Neural cell (in vitro differentiated cells): Measurements from ENCODE around the gene ITPK1. TPM values are rescaled to one million over a fixed set of nuclear protein-coding genes. Genes with fewer than 3 reads are reported as not detected.

Experiments
- H2AFZ ChIP-seq: fragments of 200-600, 300-800 bp; sonication (generic), shearing (Covaris generic); 2 replicates; pipeline ENCODE4 v1.6.0; 2014; ENCODE audit warnings: low read depth, mild to moderate bottlenecking, antibody characterized with exemption, low read length, moderate library complexity
- H3F3A ChIP-seq: fragments of 200-600 bp; shearing (Covaris generic); 2 replicates; pipeline ENCODE4 v1.6.1; 2016; ENCODE audit warnings: mild to moderate bottlenecking, moderate library complexity, mixed read lengths, antibody characterized with exemption, low read length; ENCODE audit not compliant: insufficient read depth, poor library complexity, severe bottlenecking
- H3K27ac ChIP-seq: fragments of 200-600, 300-800 bp; sonication (generic), shearing (Covaris generic); 2 replicates; pipeline ENCODE4 v1.5.1; 2014; ENCODE audit warnings: mild to moderate bottlenecking, low read length, moderate library complexity
- H3K27me3 ChIP-seq: fragments of 300-800, 200-600 bp; sonication (generic), shearing (Covaris generic); 2 replicates; pipeline ENCODE4 v1.6.0; 2014; ENCODE audit warnings: mild to moderate bottlenecking, low read depth, low read length, moderate library complexity; ENCODE audit not compliant: insufficient read depth
- H3K36me3 ChIP-seq: fragments of 300-800, 200-600 bp; sonication (generic), shearing (Covaris generic); 2 replicates; pipeline ENCODE4 v1.5.1; 2014; ENCODE audit warnings: mild to moderate bottlenecking, antibody characterized with exemption, low read length, moderate library complexity; ENCODE audit not compliant: insufficient read depth
- H3K4me2 ChIP-seq: fragments of 300-800, 200-600 bp; sonication (generic), shearing (Covaris generic); 2 replicates; pipeline ENCODE4 v1.6.0; 2014; ENCODE audit warnings: mild to moderate bottlenecking, low read length
- H3K4me3 ChIP-seq: fragments of 300-800, 200-600 bp; sonication (generic), shearing (Covaris generic); 2 replicates; pipeline ENCODE4 v1.5.1; 2014; ENCODE audit warnings: mild to moderate bottlenecking, low read length, moderate library complexity
- H3K79me2 ChIP-seq: fragments of 200-600 bp; shearing (Covaris generic); replicated peaks from 2 replicates; pipeline ENCODE4 v1.6.0; 2014; ENCODE audit warnings: mild to moderate bottlenecking, low read length, moderate library complexity; ENCODE audit not compliant: insufficient read depth
- H3K9ac ChIP-seq: fragments of 300-800, 200-600 bp; sonication (generic), shearing (Covaris generic); 2 replicates; pipeline ENCODE4 v1.6.1; 2016; ENCODE audit warnings: mild to moderate bottlenecking, low read length, mixed read lengths
- H3K9me2 ChIP-seq: fragments of 200-600 bp; shearing (Covaris generic); 2 replicates; pipeline ENCODE4 v1.6.1; 2016; ENCODE audit warnings: mild to moderate bottlenecking, low read length, mixed read lengths; ENCODE audit not compliant: insufficient read depth
- H3K9me3 ChIP-seq: fragments of 200-600, 300-800 bp; sonication (generic), shearing (Covaris generic); 2 replicates; pipeline ENCODE4 v1.6.1; 2016; ENCODE audit warnings: mild to moderate bottlenecking, mixed run types, low read length, moderate library complexity, mixed read lengths
- H4K20me1 ChIP-seq: fragments of 200-600 bp; shearing (Covaris generic); 2 replicates; pipeline ENCODE4 v1.6.1; 2016; ENCODE audit warnings: mild to moderate bottlenecking, mixed run types; ENCODE audit not compliant: insufficient read depth
- CTCF ChIP-seq: fragments of 450-650 bp; IDR thresholded peaks from 2 replicates; pipeline ENCODE4 v1.5.1; 2014; ENCODE audit warnings: antibody characterized with exemption, mild to moderate bottlenecking, moderate library complexity; ENCODE audit not compliant: poor library complexity, severe bottlenecking
- EP300 ChIP-seq: fragments of 450-650 bp; conservative IDR thresholded peaks from 2 replicates; pipeline ENCODE4 v1.6.1; 2014; ENCODE audit warnings: antibody characterized with exemption, mild to moderate bottlenecking, moderate library complexity; ENCODE audit not compliant: poor library complexity, severe bottlenecking
- EZH2 ChIP-seq: fragments of 200-600, 300-800 bp; shearing (Covaris generic), sonication (generic); IDR thresholded peaks from 2 replicates; pipeline ENCODE4 v1.6.1; 2014; ENCODE audit warnings: antibody characterized with exemption, low read length, borderline replicate concordance, mild to moderate bottlenecking; ENCODE audit not compliant: insufficient read depth, poor library complexity, severe bottlenecking
- MXI1 ChIP-seq: fragments of 450-650 bp; conservative IDR thresholded peaks from 2 replicates; pipeline ENCODE4 v1.6.1; 2014; ENCODE audit warnings: antibody characterized with exemption, mild to moderate bottlenecking; ENCODE audit not compliant: poor library complexity, severe bottlenecking
- POLR2AphosphoS5 ChIP-seq: IDR thresholded peaks from 2 replicates; pipeline ENCODE4 v1.6.1; 2012
- RAD21 ChIP-seq: fragments of 450-650 bp; conservative IDR thresholded peaks from 2 replicates; pipeline ENCODE4 v1.6.1; 2014; ENCODE audit warnings: antibody characterized with exemption, mild to moderate bottlenecking, moderate library complexity
- REST ChIP-seq: IDR thresholded peaks from 2 replicates; pipeline ENCODE4 v1.6.1; 2012; ENCODE audit warnings: borderline replicate concordance
- SMC3 ChIP-seq: fragments of 450-650 bp; conservative IDR thresholded peaks from 2 replicates; pipeline ENCODE4 v1.6.1; 2014; ENCODE audit warnings: antibody characterized with exemption, mild to moderate bottlenecking, moderate library complexity; ENCODE audit not compliant: poor library complexity
- TAF1 ChIP-seq: IDR thresholded peaks from 2 replicates; pipeline ENCODE4 v1.6.1; 2012; ENCODE audit warnings: low read depth
- polyA plus RNA-seq: library from polyadenylated mRNA; depleted of rRNA; stranded (reverse); fragments of >200 nt; gene quantifications from 2 replicates; pipeline ENCODE4 v1.2.3, GENCODE V29; 2014

ITPK1 gene
- polyA plus RNA-seq, 1 donor from 2014 or later, result 65.0 TPM

DNA sequence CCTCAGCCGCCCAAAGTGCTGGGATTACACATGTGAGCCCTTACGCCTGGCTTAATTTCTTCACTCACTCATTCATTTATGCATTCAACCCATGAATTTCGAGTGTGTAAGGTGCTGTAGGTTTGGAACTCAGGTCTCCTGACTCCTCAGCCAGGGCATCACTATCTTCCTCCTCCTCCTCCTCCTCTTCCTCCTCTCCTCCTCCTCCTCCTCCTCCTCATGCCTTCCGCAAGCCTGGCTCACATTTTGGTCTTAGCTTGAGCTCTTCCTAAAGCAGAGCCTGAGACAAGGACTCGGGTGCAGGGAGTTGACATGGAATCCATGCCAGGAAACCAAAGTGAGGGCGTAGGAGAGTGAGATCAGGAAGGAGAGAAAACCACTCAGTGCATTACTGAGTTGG, 213.5 kb downstream of the ITPK1 start:
- H3K9ac ChIP-seq, result no peak overlapping the region
- no peaks in the 10 kb centered on the region for H4K20me1 ChIP-seq
- H3K4me2 ChIP-seq, result no peak overlapping the region
- H3K27ac ChIP-seq, result no peak overlapping the region
- no peaks in the 10 kb centered on the region for H3K27me3 ChIP-seq
- H3K9me2 ChIP-seq, result no peaks in the 10 kb centered on the region
- no peaks in the 10 kb centered on the region for H3F3A ChIP-seq
- TF ChIP-seq SMC3 (no peak), RAD21 (no peak), MXI1 (no peak), EZH2 (no peak), REST (no peak)
- H3K4me3 ChIP-seq, result no peak overlapping the region
- H3K79me2 ChIP-seq, result no peaks in the 10 kb centered on the region
- no peaks in the 10 kb centered on the region for H3K9me3 ChIP-seq
- no peak overlapping the region for H2AFZ ChIP-seq
- H3K36me3 ChIP-seq, result no peaks in the 10 kb centered on the region

- H3K79me2 ChIP-seq, result no peaks in the 10 kb centered on the region
- no peak overlapping the region for H2AFZ ChIP-seq
- H3K27ac ChIP-seq, result no peak overlapping the region
- no peak overlapping the region for H3K4me2 ChIP-seq
- H3F3A ChIP-seq, result no peaks in the 10 kb centered on the region
- H3K9me2 ChIP-seq, result no peaks in the 10 kb centered on the region
- no peak overlapping the region for H3K9ac ChIP-seq
- H3K4me3 ChIP-seq, result no peak overlapping the region
- H3K27me3 ChIP-seq, result no peaks in the 10 kb centered on the region
- no peaks in the 10 kb centered on the region for H3K36me3 ChIP-seq
- TF ChIP-seq CTCF, result no peak
- no peak for TF ChIP-seq EP300
- no peak for TF ChIP-seq EZH2
- TF ChIP-seq MXI1, result no peak
- TF ChIP-seq REST, result no peak
- TF ChIP-seq TAF1, result no peak
- TF ChIP-seq RAD21, result no peak
- no peak for TF ChIP-seq POLR2AphosphoS5
- TF ChIP-seq SMC3, result no peak
- no peaks in the 10 kb centered on the region for H4K20me1 ChIP-seq
- no peaks in the 10 kb centered on the region for H3K9me3 ChIP-seq
These were observed 215.1 kb downstream of the ITPK1 start for GRCh38 chr14:92900660-92901059.
